Thyroid gland (tissue), 4 donors: ENCODE data around the gene ANKRD37.

ENCODE experiments used
- CTCF ChIP-seq, 6 experiments: fragments of 200-600 bp in 3 of 6; fragments of 450-650 bp in 3 of 6; sonication (generic) in 3 of 6; IDR thresholded peaks; one replicate each; pipeline ENCODE4 v1.5.1; 2016 to 2019; ENCODE audit warnings: antibody characterized with exemption in 6 of 6, mild to moderate bottlenecking in 2 of 6, inconsistent platforms in 1 of 6, moderate library complexity in 1 of 6
- POLR2A ChIP-seq, 2 donors: fragments of 450-650 bp; IDR thresholded peaks; one replicate each; pipeline ENCODE4 v1.6.1; 2017; ENCODE audit warnings: antibody characterized with exemption in 2 of 2, mild to moderate bottlenecking in 2 of 2, moderate library complexity in 1 of 2

GRCh38 chr4:185429660-185430059, 33.0 kb downstream of the ANKRD37 start:
- TF ChIP-seq CTCF (IDR thresholded peaks at IDR 0.05) (no peak), POLR2A (IDR thresholded peaks at IDR 0.05) (no peak)
